HCT116 (cell line): ENCODE data around the gene MED13L. TPM values are rescaled to one million over a fixed set of nuclear protein-coding genes. Genes with fewer than 3 reads are reported as not detected.

Experiments
- ATAC-seq: fragments of 200-7000 bp; cut with Tn5 transposase; 2 replicates; pipeline ENCODE4 v1.9.1; 2020; ENCODE audit warnings: mild to moderate bottlenecking, moderate library complexity
- BruUV-seq: library from RNA; stranded (reverse); fragments of 400-500 nt; replicated peaks from 2 replicates; lab custom pipeline; 2021; lab: Mats Ljungman, UMichigan
- CTCF ChIA-PET: fragments of 300-600 bp; sonication (Branson Sonifier 250); formaldehyde crosslinking; loops from one replicate; lab custom pipeline; 2021; ENCODE audit warnings: antibody characterized with exemption; lab: Charles Lee
- POLR2A ChIA-PET: fragments of 300-600, 350-600 bp; sonication (Branson Sonifier 250); formaldehyde crosslinking; loops from one replicate; lab custom pipeline; 2021; ENCODE audit warnings: antibody characterized with exemption; lab: Charles Lee
- RAD21 ChIA-PET, 2 experiments: fragments of 300-600 bp; sonication (Branson Sonifier 250); formaldehyde crosslinking; loops; one replicate each; lab custom pipeline; 2023; ENCODE audit warnings: low total read pairs in 2 of 2; ENCODE audit not compliant: uncharacterized antibody in 2 of 2, unreplicated experiment in 2 of 2, low non-redundant PET in 1 of 2; lab: Charles Lee
- DNase-seq: peaks from one replicate; pipeline ENCODE4 v3.0.0-alpha.2; 2010; ENCODE audit warnings: low read depth, low spot score
- H2AFZ ChIP-seq: fragments of 200-600 bp; shearing (Covaris generic), sonication (generic); 2 replicates; pipeline ENCODE4 v1.6.1; 2017; ENCODE audit warnings: low read depth, mixed run types, mixed read lengths, antibody characterized with exemption, low read length; ENCODE audit not compliant: poor library complexity, severe bottlenecking
- H3K27ac ChIP-seq: 2 replicates; pipeline ENCODE4 v1.5.1; 2012; ENCODE audit warnings: low read depth, low read length
- H3K27me3 ChIP-seq: fragments of 200-600 bp; sonication (generic); 2 replicates; pipeline ENCODE4 v1.6.1; 2016; ENCODE audit warnings: mixed run types, low read length, mixed read lengths; ENCODE audit not compliant: insufficient read depth
- H3K36me3 ChIP-seq, 2 experiments: fragments of 200-500 bp in 1 of 2; fragments of 200-600 bp in 1 of 2; sonication (Bioruptor generic) in 1 of 2; sonication (generic) in 1 of 2; 2 replicates each; pipeline versions ENCODE4 v1.5.1 to v1.6.1; 2014 to 2016; ENCODE audit warnings: low read length in 2 of 2, inconsistent platforms in 1 of 2, mixed read lengths in 1 of 2, mixed run types in 1 of 2; ENCODE audit not compliant: insufficient read depth in 2 of 2, control insufficient read depth in 1 of 2
- H3K4me1 ChIP-seq, 2 experiments: fragments of 200-600 bp in 1 of 2; sonication (generic) in 1 of 2; 2 replicates each; pipeline versions ENCODE4 v1.5.1 to v1.6.1; 2012 to 2017; ENCODE audit warnings: low read length in 2 of 2, inconsistent platforms in 1 of 2, mild to moderate bottlenecking in 1 of 2, mixed read lengths in 1 of 2, mixed run types in 1 of 2, moderate library complexity in 1 of 2; ENCODE audit not compliant: insufficient read depth in 2 of 2, control insufficient read depth in 1 of 2
- H3K4me2 ChIP-seq: fragments of 200-600 bp; sonication (generic); 2 replicates; pipeline ENCODE4 v1.6.1; 2017; ENCODE audit warnings: mixed run types, low read length, mixed read lengths
- H3K4me3 ChIP-seq, 2 experiments: fragments of 200-600 bp in 1 of 2; sonication (generic) in 1 of 2; replicated peaks in 1 of 2; 2 replicates each; pipeline ENCODE4 v1.5.1; 2011 to 2016; ENCODE audit warnings: low read length in 2 of 2, control low read depth in 1 of 2, low read depth in 1 of 2, mild to moderate bottlenecking in 1 of 2, mixed read lengths in 1 of 2, mixed run types in 1 of 2
- H3K79me2 ChIP-seq: fragments of 200-600 bp; sonication (generic); 2 replicates; pipeline ENCODE4 v1.6.1; 2017; ENCODE audit warnings: mild to moderate bottlenecking, mixed run types, low read length, moderate library complexity, mixed read lengths; ENCODE audit not compliant: insufficient read depth
- H3K9ac ChIP-seq: fragments of 200-600 bp; sonication (generic); 2 replicates; pipeline ENCODE4 v1.6.1; 2016; ENCODE audit warnings: low read length, mixed read lengths
- H3K9me2 ChIP-seq: fragments of 200-600 bp; sonication (generic), shearing (Covaris generic); 2 replicates; pipeline ENCODE4 v1.6.1; 2017; ENCODE audit warnings: mixed run types, mild to moderate bottlenecking, moderate library complexity; ENCODE audit not compliant: insufficient read depth
- H3K9me3 ChIP-seq, 2 experiments: fragments of 200-500 bp in 1 of 2; fragments of 200-600 bp in 1 of 2; sonication (Bioruptor generic) in 1 of 2; sonication (generic) in 1 of 2; 2 replicates each; pipeline ENCODE4 v1.6.1; 2014 to 2017; ENCODE audit warnings: low read length in 2 of 2, mixed read lengths in 2 of 2, inconsistent platforms in 1 of 2, low read depth in 1 of 2, mild to moderate bottlenecking in 1 of 2, mixed run types in 1 of 2, moderate library complexity in 1 of 2; ENCODE audit not compliant: control insufficient read depth in 1 of 2, insufficient read depth in 1 of 2
- H4K20me1 ChIP-seq: fragments of 200-600 bp; sonication (generic), shearing (Covaris generic); 2 replicates; pipeline ENCODE4 v1.6.1; 2017; ENCODE audit warnings: mixed run types, mild to moderate bottlenecking, moderate library complexity; ENCODE audit not compliant: insufficient read depth
- CBX3 ChIP-seq: IDR thresholded peaks from 2 replicates; pipeline ENCODE4 v1.6.1; 2012; ENCODE audit warnings: low read depth
- CEBPB ChIP-seq: IDR thresholded peaks from 2 replicates; pipeline ENCODE4 v1.6.1; 2012; ENCODE audit warnings: low read depth
- EZH2phosphoT487 ChIP-seq: fragments of 200-600 bp; IDR thresholded peaks from 2 replicates; pipeline ENCODE4 v1.6.1; 2018; ENCODE audit warnings: antibody characterized with exemption, borderline replicate concordance
- POLR2AphosphoS5 ChIP-seq: IDR thresholded peaks from 2 replicates; pipeline ENCODE4 v1.6.1; 2011; ENCODE audit warnings: mild to moderate bottlenecking, low read depth, low read length, moderate library complexity
- RAD21 ChIP-seq: IDR thresholded peaks from 2 replicates; pipeline ENCODE4 v1.6.1; 2012; ENCODE audit warnings: low read depth, mild to moderate bottlenecking
- SRF ChIP-seq: IDR thresholded peaks from 2 replicates; pipeline ENCODE4 v1.6.1; 2012; ENCODE audit warnings: low read depth
- intact Hi-C: fragments of 100-400 bp; cut with micrococcal nuclease; formaldehyde crosslinking; loops from 2 replicates; pipeline ENCODE4 v1.10.0; 2022
- total RNA-seq: library from RNA; stranded (reverse); gene quantifications from one replicate; pipeline ENCODE4 v1.2.1, GENCODE V29; 2021; ENCODE audit not compliant: unreplicated experiment
- TF ChIP-seq, protein P1 (sequence below): IDR thresholded peaks from 2 replicates; pipeline ENCODE4 v1.6.1; 2012; ENCODE audit warnings: low read depth

Gene MED13L
- total RNA-seq, 1 experiment from 2014 or later = 176 TPM

DNA sequence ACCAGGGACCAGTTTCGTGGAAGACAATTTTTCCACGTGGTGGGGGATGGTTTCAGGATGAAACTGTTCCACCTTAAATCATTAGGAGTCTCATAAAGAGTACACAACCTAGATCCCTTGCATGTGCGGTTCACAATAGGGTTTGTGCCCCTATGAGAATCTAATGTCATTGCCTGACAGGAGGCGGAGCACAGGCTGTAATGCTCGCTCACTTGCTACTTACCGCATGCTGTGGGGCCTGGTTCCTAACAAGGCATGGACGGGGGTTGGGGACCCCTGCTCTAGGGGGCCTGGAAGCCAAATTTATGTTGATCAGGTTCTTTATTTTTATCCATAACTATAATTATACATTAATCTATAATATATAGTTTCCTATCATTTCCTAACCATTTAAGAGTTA is 315.3 kb downstream of the MED13L start:
- POLR2A ChIA-PET = no interaction called here

DNA sequence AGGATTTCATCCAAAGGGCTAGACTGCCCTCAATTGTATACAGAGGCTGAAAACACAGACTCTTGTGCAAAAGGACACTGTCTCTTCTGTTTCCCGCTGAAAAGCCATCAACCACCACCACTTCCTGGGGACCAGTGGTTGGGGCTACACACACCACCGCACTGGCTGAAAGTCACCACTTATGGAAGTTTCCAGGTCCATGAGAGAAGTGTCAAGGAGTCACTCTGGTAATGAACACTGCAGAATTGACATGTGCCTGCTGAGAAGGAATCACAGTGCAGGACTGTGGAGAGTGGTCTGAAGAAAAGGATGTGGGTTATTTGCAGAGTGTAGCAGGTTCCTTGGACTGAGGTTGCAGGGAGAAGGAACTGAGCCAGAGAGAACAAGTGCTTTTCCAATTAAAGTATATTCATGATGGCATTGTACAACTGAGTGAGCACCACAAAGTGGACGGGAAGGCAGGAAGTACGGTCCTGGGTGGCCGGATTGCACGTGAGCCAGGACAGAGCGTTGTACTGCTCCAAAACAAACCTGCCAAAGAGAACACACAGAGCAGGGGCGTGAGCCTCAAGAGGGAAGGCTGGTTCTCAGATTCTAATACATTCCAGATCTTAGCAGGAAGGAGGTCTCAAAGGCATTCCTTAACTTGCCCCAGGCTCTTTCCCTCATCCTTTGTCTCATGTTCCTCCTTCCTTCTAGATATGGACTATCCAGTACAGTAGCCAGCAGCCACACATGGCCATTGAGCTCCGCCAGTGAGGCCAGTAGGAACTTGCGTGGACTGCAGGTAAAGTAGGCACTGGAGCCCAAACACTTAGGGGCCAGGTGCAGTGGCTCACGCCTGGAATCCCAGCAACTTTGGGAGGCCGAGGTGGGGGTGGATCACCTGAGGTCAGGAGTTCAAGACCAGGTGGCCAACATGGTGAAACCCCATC is 316.4 kb downstream of the MED13L start:
- Histone ChIP-seq H3K4me2 (no peak overlapping the region), H3K9me3 (no peaks in the 10 kb centered on the region), H3K4me1 (peaks cover 0 to 5% of the 10 kb centered on the region in 2 experiments; a peak in 1 of 4 replicates), H2AFZ (no peak overlapping the region), H3K27me3 (no peaks in the 10 kb centered on the region), H3K27ac (no peak overlapping the region), H3K9ac (no peak overlapping the region), H3K4me3 (no peak overlapping the region), H3K9me2 (no peaks in the 10 kb centered on the region), H3K79me2 (no peaks in the 10 kb centered on the region; the same call in 1 of the 2 replicates), H3K36me3 (peaks cover 58 to 62% of the 10 kb centered on the region in 2 experiments), H4K20me1 (0 out of 2 replicates have a peak, but pooled peaks cover 6% of the 10 kb centered on the region)
- no peak for ATAC-seq
- ChIA-PET CTCF (no interaction called here), POLR2A (no interaction called here), RAD21 (no interaction called here)
- intact Hi-C loops = no loop called here
- no TSS peak for BruUV-seq
- TF ChIP-seq, protein P1, sequence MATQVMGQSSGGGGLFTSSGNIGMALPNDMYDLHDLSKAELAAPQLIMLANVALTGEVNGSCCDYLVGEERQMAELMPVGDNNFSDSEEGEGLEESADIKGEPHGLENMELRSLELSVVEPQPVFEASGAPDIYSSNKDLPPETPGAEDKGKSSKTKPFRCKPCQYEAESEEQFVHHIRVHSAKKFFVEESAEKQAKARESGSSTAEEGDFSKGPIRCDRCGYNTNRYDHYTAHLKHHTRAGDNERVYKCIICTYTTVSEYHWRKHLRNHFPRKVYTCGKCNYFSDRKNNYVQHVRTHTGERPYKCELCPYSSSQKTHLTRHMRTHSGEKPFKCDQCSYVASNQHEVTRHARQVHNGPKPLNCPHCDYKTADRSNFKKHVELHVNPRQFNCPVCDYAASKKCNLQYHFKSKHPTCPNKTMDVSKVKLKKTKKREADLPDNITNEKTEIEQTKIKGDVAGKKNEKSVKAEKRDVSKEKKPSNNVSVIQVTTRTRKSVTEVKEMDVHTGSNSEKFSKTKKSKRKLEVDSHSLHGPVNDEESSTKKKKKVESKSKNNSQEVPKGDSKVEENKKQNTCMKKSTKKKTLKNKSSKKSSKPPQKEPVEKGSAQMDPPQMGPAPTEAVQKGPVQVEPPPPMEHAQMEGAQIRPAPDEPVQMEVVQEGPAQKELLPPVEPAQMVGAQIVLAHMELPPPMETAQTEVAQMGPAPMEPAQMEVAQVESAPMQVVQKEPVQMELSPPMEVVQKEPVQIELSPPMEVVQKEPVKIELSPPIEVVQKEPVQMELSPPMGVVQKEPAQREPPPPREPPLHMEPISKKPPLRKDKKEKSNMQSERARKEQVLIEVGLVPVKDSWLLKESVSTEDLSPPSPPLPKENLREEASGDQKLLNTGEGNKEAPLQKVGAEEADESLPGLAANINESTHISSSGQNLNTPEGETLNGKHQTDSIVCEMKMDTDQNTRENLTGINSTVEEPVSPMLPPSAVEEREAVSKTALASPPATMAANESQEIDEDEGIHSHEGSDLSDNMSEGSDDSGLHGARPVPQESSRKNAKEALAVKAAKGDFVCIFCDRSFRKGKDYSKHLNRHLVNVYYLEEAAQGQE = no peak
- TF ChIP-seq EZH2phosphoT487 = no peak
- DNase-seq = no peak

More for the DNA sequence above, 315.3 kb downstream of the MED13L start:
- peaks cover 0 to 5% of the 10 kb centered on the region in 2 experiments; a peak in 1 of 4 replicates for H3K4me1 ChIP-seq
- no peaks in the 10 kb centered on the region; the same call in 1 of the 2 replicates for H3K79me2 ChIP-seq
- no peaks in the 10 kb centered on the region for H3K27me3 ChIP-seq
- ChIA-PET CTCF (no interaction called here), RAD21 (no interaction called here)
- H3K9me3 ChIP-seq = no peaks in the 10 kb centered on the region
- H3K9me2 ChIP-seq = no peaks in the 10 kb centered on the region
- no peak overlapping the region for H3K4me2 ChIP-seq
- BruUV-seq = no TSS peak
- DNase-seq (no peak), ATAC-seq (no peak)
- peaks cover 65 to 66% of the 10 kb centered on the region in 2 experiments for H3K36me3 ChIP-seq
- H3K4me3 ChIP-seq = no peak overlapping the region
- H2AFZ ChIP-seq = no peak overlapping the region
- no peak for TF ChIP-seq CBX3
- TF ChIP-seq POLR2AphosphoS5 = no peak
- TF ChIP-seq RAD21 = no peak
- TF ChIP-seq SRF = no peak
- no peak for TF ChIP-seq CEBPB
- no peak overlapping the region for H3K9ac ChIP-seq
- intact Hi-C loops = no loop called here
- H4K20me1 ChIP-seq = 0 out of 2 replicates have a peak, but pooled peaks cover 6% of the 10 kb centered on the region
- H3K27ac ChIP-seq = no peak overlapping the region
